ENCODE data around the gene CDKN1B. TPM values are rescaled to one million over a fixed set of nuclear protein-coding genes. Genes with fewer than 3 reads are reported as not detected.
A peak's percentile ranks its signal among the peaks of the same experiment; 100 is the strongest.

Gene CDKN1B
- total RNA-seq (2012; rRNA removed) (17.4 and 28.1 TPM in 2 replicates), polyA plus RNA-seq (2012; rRNA removed) (7.9 and 13.9 TPM in 2 replicates), Bru-seq, nascent RNA (percentile 88 among the genes with signal in this experiment), BruChase-seq, experiment 1, labeled RNA remaining after a 6-hour chase (percentile 56 among the genes with signal in this experiment), BruChase-seq, experiment 2, labeled RNA remaining after a 2-hour chase (percentile 78 among the genes with signal in this experiment)
- polyA plus RNA-seq (2012; cell fraction: cytosol; rRNA removed): 8.7 and 9.0 TPM in 2 replicates
- 6.1 and 9.4 TPM in 2 replicates for polyA plus RNA-seq (2012; cell fraction: nucleus; rRNA removed; ENCODE audit: low replicate concordance)
- long read RNA-seq, partial matches to known transcripts: 0 of 3 reads
- long read RNA-seq, other reads (novel, unspliced or antisense): 2 of 3 reads

DNA sequence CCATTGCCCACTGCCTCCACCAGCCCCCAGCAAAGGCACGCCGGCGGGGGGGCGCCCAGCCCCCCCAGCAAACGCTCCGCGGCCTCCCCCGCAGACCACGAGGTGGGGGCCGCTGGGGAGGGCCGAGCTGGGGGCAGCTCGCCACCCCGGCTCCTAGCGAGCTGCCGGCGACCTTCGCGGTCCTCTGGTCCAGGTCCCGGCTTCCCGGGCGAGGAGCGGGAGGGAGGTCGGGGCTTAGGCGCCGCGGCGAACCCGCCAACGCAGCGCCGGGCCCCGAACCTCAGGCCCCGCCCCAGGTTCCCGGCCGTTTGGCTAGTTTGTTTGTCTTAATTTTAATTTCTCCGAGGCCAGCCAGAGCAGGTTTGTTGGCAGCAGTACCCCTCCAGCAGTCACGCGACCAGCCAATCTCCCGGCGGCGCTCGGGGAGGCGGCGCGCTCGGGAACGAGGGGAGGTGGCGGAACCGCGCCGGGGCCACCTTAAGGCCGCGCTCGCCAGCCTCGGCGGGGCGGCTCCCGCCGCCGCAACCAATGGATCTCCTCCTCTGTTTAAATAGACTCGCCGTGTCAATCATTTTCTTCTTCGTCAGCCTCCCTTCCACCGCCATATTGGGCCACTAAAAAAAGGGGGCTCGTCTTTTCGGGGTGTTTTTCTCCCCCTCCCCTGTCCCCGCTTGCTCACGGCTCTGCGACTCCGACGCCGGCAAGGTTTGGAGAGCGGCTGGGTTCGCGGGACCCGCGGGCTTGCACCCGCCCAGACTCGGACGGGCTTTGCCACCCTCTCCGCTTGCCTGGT, at the start of gene CDKN1B:
Gene CDKN1B (plus strand): TSS at position 576 of the 793 bp plus-strand sequence. CDS start 472 bp downstream, outside the sequence.
- H2BK5ac ChIP-seq (ENCODE audit: low read depth, low read length, poor library complexity, severe bottlenecking): peak within 1 kb of the TSS; percentile 96
- peak within 1 kb of the TSS; percentile 99 for H2AK9ac ChIP-seq (replicated peaks; ENCODE audit: low read depth, low read length, poor library complexity)
- POLR2A ChIA-PET (ENCODE audit: unreplicated experiment): interaction anchor here (0.6 to 1.6 kb wide), 3 partner anchors 9 to 535 kb away, joined by 3 to 11 read pairs (median 6); no protein-coding TSS in a partner anchor
- CTCF ChIA-PET: interaction anchor here (2.0 kb wide), 1 partner anchor 20 kb away, joined by 15 read pairs; no protein-coding TSS in a partner anchor
- peak within 1 kb of the TSS; percentile 89 for H2BK120ac ChIP-seq (ENCODE audit: low read depth, low read length)
- no peaks in the 10 kb centered on the region for H3K27me3 ChIP-seq (ENCODE audit: control insufficient read depth, insufficient read depth, low read length)
- peak within 1 kb of the TSS; percentile 99 for H3K23ac ChIP-seq (ENCODE audit: low read depth, low read length)
- peak within 1 kb of the TSS; percentile 85 for H2AFZ ChIP-seq (replicated peaks; ENCODE audit: low read length, poor library complexity)
- DNase-seq: peak; percentile 94
- peak; percentile 90 for ATAC-seq (ENCODE audit: low read depth)
- peak within 1 kb of the TSS; percentile 98 for H3K27ac ChIP-seq (ENCODE audit: insufficient read depth, low read length)
- TF ChIP-seq POLR2A (IDR thresholded peaks at IDR 0.05; ENCODE audit: low read depth, low read length) (peak; percentile 78), FOS (IDR thresholded peaks at IDR 0.05; ENCODE audit: low read depth, low read length) (no peak), BHLHE40 (IDR thresholded peaks at IDR 0.05; ENCODE audit: low read depth, low read length) (peak; percentile 97), NFE2L2 (IDR thresholded peaks at IDR 0.05; ENCODE audit: low read depth, low read length) (no peak), CHD1 (IDR thresholded peaks at IDR 0.05; ENCODE audit: low read depth, low read length) (peak; percentile 39; the same call in 1 of the 2 replicates)
- TF ChIP-seq, protein P1, sequence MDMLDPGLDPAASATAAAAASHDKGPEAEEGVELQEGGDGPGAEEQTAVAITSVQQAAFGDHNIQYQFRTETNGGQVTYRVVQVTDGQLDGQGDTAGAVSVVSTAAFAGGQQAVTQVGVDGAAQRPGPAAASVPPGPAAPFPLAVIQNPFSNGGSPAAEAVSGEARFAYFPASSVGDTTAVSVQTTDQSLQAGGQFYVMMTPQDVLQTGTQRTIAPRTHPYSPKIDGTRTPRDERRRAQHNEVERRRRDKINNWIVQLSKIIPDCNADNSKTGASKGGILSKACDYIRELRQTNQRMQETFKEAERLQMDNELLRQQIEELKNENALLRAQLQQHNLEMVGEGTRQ (IDR thresholded peaks at IDR 0.05; ENCODE audit: low read depth, low read length): peak; percentile 65; the same call in 1 of the 2 replicates
- H4K8ac ChIP-seq (ENCODE audit: low read depth in 2 of 2, low read length in 2 of 2): peak within 1 kb of the TSS; percentile 83 to 87
- in situ Hi-C loops (cut with MboI; ENCODE audit: low sequenced_read_pairs) (loop anchor here (25.0 kb wide), 1 partner anchor 1005 kb away; no protein-coding TSS in a partner anchor), dilution Hi-C loops (cut with HindIII; ENCODE audit: low sequenced_read_pairs, unreplicated experiment) (no loop called here), intact Hi-C loops (cut with micrococcal nuclease) (loop anchor here (1.0 to 5.0 kb wide), 2 partner anchors 8 to 180 kb away; no protein-coding TSS in a partner anchor)
- H3K79me1 ChIP-seq (ENCODE audit: low read depth in 1 of 2, low read length in 2 of 2): peaks cover 6 to 29% of the 10 kb centered on the region in 2 experiments
- peak within 1 kb of the TSS; percentile 87; the same call in 2 of the 3 replicates for H2BK15ac ChIP-seq (ENCODE audit: low read depth, low read length)
- peak within 1 kb of the TSS; percentile 82 for H2AK5ac ChIP-seq (ENCODE audit: low read depth, low read length)
- peak within 1 kb of the TSS; percentile 98 for H3K14ac ChIP-seq (replicated peaks; ENCODE audit: low read depth, low read length)
- H4K20me1 ChIP-seq (ENCODE audit: insufficient read depth, low read length): peaks cover 24% of the 10 kb centered on the region; the same call in 1 of the 2 replicates
- peak within 1 kb of the TSS; percentile 96 for H4K91ac ChIP-seq (ENCODE audit: insufficient read depth, low read depth, low read length)
- WGBS, 2 experiments (ENCODE audit: extremely low coverage in 2 of 2, insufficient read length in 1 of 2): 0% methylated on average over 45 of the region's 81 CpGs; no CpG with 5 or more reads in 1 of the 2 experiments
- H3K18ac ChIP-seq (ENCODE audit: low read depth, low read length): peak within 1 kb of the TSS; percentile 80
- H3K36me3 ChIP-seq (ENCODE audit: control insufficient read depth, insufficient read depth, low read length): peaks cover 18% of the 10 kb centered on the region
- H2BK20ac ChIP-seq (ENCODE audit: low read depth, low read length): peak within 1 kb of the TSS; percentile 81
- peak within 1 kb of the TSS; percentile 97 for H3K4ac ChIP-seq (ENCODE audit: low read depth, low read length)
- peak within 1 kb of the TSS; percentile 93 for H3K56ac ChIP-seq (ENCODE audit: extremely low read depth, insufficient read depth, low read length)
- peak within 1 kb of the TSS; percentile 100 for H3K9ac ChIP-seq (ENCODE audit: low read depth, low read length)
- H4K5ac ChIP-seq (ENCODE audit: low read depth, low read length): peak within 1 kb of the TSS; percentile 94
- peaks cover 5% of the 10 kb centered on the region; the same call in 1 of the 2 replicates for H3K9me1 ChIP-seq (ENCODE audit: insufficient read depth, low read length)
- H3K4me3 ChIP-seq (ENCODE audit: insufficient read depth, low read depth, low read length): peak within 1 kb of the TSS; percentile 84
- BruUV-seq (replicated peaks): no TSS peak
- peak within 1 kb of the TSS; percentile 99 for H3K4me2 ChIP-seq (ENCODE audit: low read depth, low read length)
- peaks cover 20% of the 10 kb centered on the region for H3K4me1 ChIP-seq (ENCODE audit: control insufficient read depth, insufficient read depth, low read length)
- H3K9me3 ChIP-seq (ENCODE audit: control insufficient read depth, insufficient read depth, low read length): no peaks in the 10 kb centered on the region
